HepG2 (cell line): Measurements from ENCODE around the gene TTC31. TPM values are rescaled to one million over a fixed set of nuclear protein-coding genes. Genes with fewer than 3 reads are reported as not detected.

Experiments
- ARNT ChIP-seq: fragments of 450-650 bp; IDR thresholded peaks from 2 replicates; pipeline ENCODE4 v1.6.1; 2017
- BCLAF1 ChIP-seq: fragments of 450-650 bp; IDR thresholded peaks from 2 replicates; pipeline ENCODE4 v1.6.1; 2017; ENCODE audit warnings: mild to moderate bottlenecking
- FOXA3 ChIP-seq: IDR thresholded peaks from 2 replicates; pipeline ENCODE4 v1.6.1; 2016; ENCODE audit warnings: missing genetic modification reagents, missing compliant biosample characterization
- GATAD2A ChIP-seq: IDR thresholded peaks from 2 replicates; pipeline ENCODE4 v1.6.1; 2016
- MAZ ChIP-seq, 2 experiments: sonication (generic) in 1 of 2; formaldehyde crosslinking in 1 of 2; IDR thresholded peaks; 2 replicates each; pipeline versions ENCODE4 v1.5.0 to v1.6.1; 2012 to 2020; ENCODE audit warnings: low read depth in 2 of 2, mild to moderate bottlenecking in 2 of 2, borderline replicate concordance in 1 of 2, improper control_type of control experiment in 1 of 2, low read length in 1 of 2, missing genetic modification reagents in 1 of 2, moderate library complexity in 1 of 2
- MYPOP ChIP-seq: sonication (generic); formaldehyde crosslinking; IDR thresholded peaks from 2 replicates; pipeline ENCODE4 v1.8.1; 2023; ENCODE audit warnings: mild to moderate bottlenecking, moderate library complexity, missing genetic modification reagents
- TAF1 ChIP-seq: sonication (generic); formaldehyde crosslinking; IDR thresholded peaks from 2 replicates; pipeline ENCODE4 v1.4.0; 2020; ENCODE audit warnings: missing genetic modification reagents
- TCF12 ChIP-seq, 2 experiments: fragments of 450-650 bp in 1 of 2; sonication (generic) in 1 of 2; formaldehyde crosslinking in 1 of 2; IDR thresholded peaks; 2 replicates each; pipeline versions ENCODE4 v1.6.1 to v1.8.0; 2017 to 2022; ENCODE audit warnings: antibody characterized with exemption in 1 of 2, mild to moderate bottlenecking in 1 of 2, missing genetic modification reagents in 1 of 2, moderate library complexity in 1 of 2
- TFDP1 ChIP-seq: IDR thresholded peaks from 2 replicates; pipeline ENCODE4 v1.6.1; 2016; ENCODE audit warnings: missing compliant biosample characterization, missing genetic modification reagents, borderline replicate concordance
- TFDP2 ChIP-seq: sonication (generic); formaldehyde crosslinking; IDR thresholded peaks from 2 replicates; pipeline ENCODE4 v1.4.0; 2020; ENCODE audit warnings: missing genetic modification reagents
- ZNF230 ChIP-seq: sonication (generic); formaldehyde crosslinking; IDR thresholded peaks from 2 replicates; pipeline ENCODE4 v1.4.0; 2020; ENCODE audit warnings: mild to moderate bottlenecking, missing genetic modification reagents
- ZNF280B ChIP-seq: sonication (generic); formaldehyde crosslinking; IDR thresholded peaks from 2 replicates; pipeline ENCODE4 v1.5.0; 2020; ENCODE audit warnings: missing genetic modification reagents, mild to moderate bottlenecking, borderline replicate concordance
- ZNF329 ChIP-seq: sonication (generic); formaldehyde crosslinking; IDR thresholded peaks from 2 replicates; pipeline ENCODE4 v1.9.0; 2021; ENCODE audit warnings: low read depth, mild to moderate bottlenecking, missing genetic modification reagents
- ZNF333 ChIP-seq: sonication (generic); formaldehyde crosslinking; IDR thresholded peaks from 2 replicates; pipeline ENCODE4 v1.4.0; 2020; ENCODE audit warnings: mild to moderate bottlenecking, missing genetic modification reagents, borderline replicate concordance
- ZNF546 ChIP-seq: sonication (generic); formaldehyde crosslinking; conservative IDR thresholded peaks from 2 replicates; pipeline ENCODE4 v1.8.1; 2023; ENCODE audit warnings: mild to moderate bottlenecking, missing genetic modification reagents
- ZNF710 ChIP-seq: sonication (generic); formaldehyde crosslinking; IDR thresholded peaks from 2 replicates; pipeline ENCODE4 v1.5.0; 2020; ENCODE audit warnings: mild to moderate bottlenecking, missing genetic modification reagents, borderline replicate concordance
- ZNF776 ChIP-seq: sonication (generic); formaldehyde crosslinking; IDR thresholded peaks from 2 replicates; pipeline ENCODE4 v1.4.0; 2020; ENCODE audit warnings: mild to moderate bottlenecking, missing genetic modification reagents
- polyA plus RNA-seq, 8 experiments: library from polyadenylated mRNA; depleted of rRNA in 3 of 8; stranded (reverse) in 7 of 8; unstranded in 1 of 8; fragments of >200 nt; fragmentation: Illumina TruSeq in 4 of 8; extraction: Trizol in 4 of 8; gene quantifications; 2 replicates each; pipeline versions ENCODE4 v1.2.1 to v1.2.3, GENCODE V29; 2011 to 2016; ENCODE audit warnings: low read depth in 4 of 8, missing spikeins in 1 of 8, mixed read lengths in 1 of 8; ENCODE audit not compliant: insufficient read depth in 1 of 8
- total RNA-seq, 5 experiments: library from RNA; depleted of rRNA; stranded (reverse); fragments of >200 nt; fragmentation: Illumina TruSeq; extraction: Trizol; gene quantifications; 2 replicates each; pipeline ENCODE4 v1.2.3, GENCODE V29; 2016; ENCODE audit warnings: low read depth in 1 of 5

TTC31 gene
- total and polyA plus RNA-seq, 2 of the 13 experiments (the other 11 are each of a cell fraction or from before 2014, with no cell fraction given): 28.3 to 39.5 TPM

GRCh38 chr2:74507145-74507925 is 24.5 kb downstream of the TTC31 start, which contains the start of gene PCGF1 (continued):
- TF ChIP-seq TFDP2 (CRISPR knock-in tag) (peak; percentile 85; the same call in 1 of the 2 replicates), TCF12 (IDR thresholded peaks at IDR 0.05) (no peak), TCF12 (CRISPR knock-in tag; IDR thresholded peaks at IDR 0.05) (no peak; the same call in 1 of the 2 replicates), MAZ (IDR thresholded peaks at IDR 0.05; ENCODE audit: borderline replicate concordance, low read depth, low read length) (peak; percentile 79), MAZ (CRISPR knock-in tag; IDR thresholded peaks at IDR 0.05; ENCODE audit: low read depth) (peak; percentile 94), BCLAF1 (no peak), MYPOP (CRISPR knock-in tag) (peak; percentile 41; the same call in 1 of the 2 replicates), GATAD2A (CRISPR knock-in tag) (no peak; the same call in 1 of the 2 replicates), ZNF546 (peak; percentile 83), ARNT (no peak), ZNF230 (CRISPR knock-in tag) (peak; percentile 93; the same call in 1 of the 2 replicates), ZNF710 (no peak), TAF1 (peak; percentile 91), ZNF280B (CRISPR knock-in tag) (peak; percentile 35; the same call in 1 of the 2 replicates), ZNF776 (peak; percentile 91), ZNF329 (CRISPR knock-in tag) (peak; percentile 46; the same call in 1 of the 2 replicates), FOXA3 (CRISPR knock-in tag) (peak; percentile 75), ZNF333 (CRISPR knock-in tag) (peak; percentile 28; the same call in 1 of the 2 replicates), TFDP1 (peak; percentile 79)
